Measurements from ENCODE around the gene COPS9.

DNA sequence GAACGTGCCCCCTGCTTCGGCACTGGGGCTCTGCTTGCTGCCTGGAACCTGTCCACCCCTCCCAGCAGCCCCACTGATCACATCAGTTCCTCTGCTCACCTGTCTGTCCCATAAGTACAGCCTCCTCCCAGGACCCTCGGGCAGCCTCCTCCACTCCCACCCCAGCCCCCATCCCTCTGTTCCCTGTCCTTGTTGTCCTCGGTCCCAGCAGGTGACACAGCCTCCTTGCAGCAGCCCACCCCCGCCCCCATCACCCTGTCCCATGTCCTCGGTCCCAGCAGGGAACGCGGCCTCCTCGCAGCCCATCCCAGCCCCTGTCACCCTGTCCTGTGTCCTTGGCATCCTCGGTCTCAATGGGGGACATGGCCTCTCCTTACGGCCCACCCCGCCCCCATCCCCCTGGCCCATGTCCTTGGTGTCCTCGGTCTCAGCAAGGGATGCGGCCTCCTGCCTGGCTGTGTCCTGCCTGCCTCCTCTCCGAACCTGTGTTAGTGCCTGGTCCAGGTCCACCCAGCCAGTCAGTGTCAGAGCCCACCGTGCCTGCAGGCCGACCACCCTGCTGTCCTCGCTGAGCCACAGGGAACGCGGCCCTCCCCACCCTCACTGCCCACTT is 8.7 kb upstream of the COPS9 start:
- no peak for TF ChIP-seq EZH2 (IDR thresholded peaks at IDR 0.05; ENCODE audit: borderline replicate concordance, low read length)
- TF ChIP-seq, protein P1, sequence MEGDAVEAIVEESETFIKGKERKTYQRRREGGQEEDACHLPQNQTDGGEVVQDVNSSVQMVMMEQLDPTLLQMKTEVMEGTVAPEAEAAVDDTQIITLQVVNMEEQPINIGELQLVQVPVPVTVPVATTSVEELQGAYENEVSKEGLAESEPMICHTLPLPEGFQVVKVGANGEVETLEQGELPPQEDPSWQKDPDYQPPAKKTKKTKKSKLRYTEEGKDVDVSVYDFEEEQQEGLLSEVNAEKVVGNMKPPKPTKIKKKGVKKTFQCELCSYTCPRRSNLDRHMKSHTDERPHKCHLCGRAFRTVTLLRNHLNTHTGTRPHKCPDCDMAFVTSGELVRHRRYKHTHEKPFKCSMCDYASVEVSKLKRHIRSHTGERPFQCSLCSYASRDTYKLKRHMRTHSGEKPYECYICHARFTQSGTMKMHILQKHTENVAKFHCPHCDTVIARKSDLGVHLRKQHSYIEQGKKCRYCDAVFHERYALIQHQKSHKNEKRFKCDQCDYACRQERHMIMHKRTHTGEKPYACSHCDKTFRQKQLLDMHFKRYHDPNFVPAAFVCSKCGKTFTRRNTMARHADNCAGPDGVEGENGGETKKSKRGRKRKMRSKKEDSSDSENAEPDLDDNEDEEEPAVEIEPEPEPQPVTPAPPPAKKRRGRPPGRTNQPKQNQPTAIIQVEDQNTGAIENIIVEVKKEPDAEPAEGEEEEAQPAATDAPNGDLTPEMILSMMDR (conservative IDR thresholded peaks at IDR 0.05 in 1 of 2, IDR thresholded peaks at IDR 0.05 in 1 of 2; ENCODE audit: extremely low read depth in 1 of 2, insufficient read depth in 1 of 2, low read depth in 1 of 2, low read length in 2 of 2) = no peak
